Small intestine (tissue), 7 donors: ENCODE measurements around the gene SNAP47. TPM values are rescaled to one million over a fixed set of nuclear protein-coding genes. Genes with fewer than 3 reads are reported as not detected.

Source experiments
- DNase-seq, 2 donors: peaks; one replicate each; pipeline versions ENCODE4 v3.0.0 to v3.0.0-alpha.2; 2013
- FAIRE-seq: peaks from 2 replicates; lab custom pipeline; 2012; peaks lifted over from hg19 to GRCh38; lab: Jason Lieb, UNC
- H3K27ac ChIP-seq, 3 donors: one replicate each; pipeline ENCODE4 v1.5.1; 2013; ENCODE audit warnings: low read length in 2 of 3, mild to moderate bottlenecking in 2 of 3, control low read depth in 1 of 3, inconsistent platforms in 1 of 3, low read depth in 1 of 3, moderate library complexity in 1 of 3
- H3K27me3 ChIP-seq, 3 donors: one replicate each; pipeline ENCODE4 v1.6.1; 2013; ENCODE audit warnings: low read length in 3 of 3, inconsistent platforms in 1 of 3; ENCODE audit not compliant: control insufficient read depth in 3 of 3, insufficient read depth in 3 of 3
- H3K36me3 ChIP-seq, 3 donors: one replicate each; pipeline ENCODE4 v1.6.1; 2013; ENCODE audit warnings: low read length in 3 of 3, inconsistent platforms in 1 of 3, low read depth in 1 of 3, mild to moderate bottlenecking in 1 of 3, moderate library complexity in 1 of 3; ENCODE audit not compliant: control insufficient read depth in 3 of 3, insufficient read depth in 2 of 3
- H3K4me1 ChIP-seq, 3 donors: one replicate each; pipeline ENCODE4 v1.6.1; 2013; ENCODE audit warnings: low read length in 2 of 3, inconsistent platforms in 1 of 3, low read depth in 1 of 3, mild to moderate bottlenecking in 1 of 3, moderate library complexity in 1 of 3; ENCODE audit not compliant: control insufficient read depth in 3 of 3, insufficient read depth in 2 of 3
- H3K4me3 ChIP-seq, 3 donors: one replicate each; pipeline ENCODE4 v1.5.1; 2013; ENCODE audit warnings: low read length in 3 of 3, control low read depth in 1 of 3, inconsistent platforms in 1 of 3, low read depth in 1 of 3, mild to moderate bottlenecking in 1 of 3, moderate library complexity in 1 of 3
- H3K9me3 ChIP-seq, 2 donors: one replicate each; pipeline ENCODE4 v1.6.1; 2013; ENCODE audit warnings: low read depth in 1 of 2, low read length in 1 of 2; ENCODE audit not compliant: control insufficient read depth in 2 of 2, insufficient read depth in 1 of 2
- WGBS, 3 donors: extraction: QIAGEN DNeasy Blood & Tissue Kit; methylation state at CpG; one replicate each; pipeline ENCODE4 v1.1.7; 2013; 5-methylcytosine and 5-hydroxymethylcytosine counted together
- polyA plus RNA-seq, 4 donors: library from polyadenylated mRNA; stranded (reverse) in 3 of 4; unstranded in 1 of 4; fragments of 200-250 nt in 3 of 4; fragments of 120-200 nt in 1 of 4; gene quantifications; one replicate each; pipeline versions ENCODE4 v1.2.1 to v1.2.3, GENCODE V29; 2013
- donor health status: healthy with polysubstance abuse.
- donor health status: control.
- donor health status: control.
- donor health status: Bipolar disorder and iron deficiency.
- donor health status: healthy.

Gene SNAP47
- polyA plus RNA-seq, 4 donors: 9.8 to 22.5 (median 15.5) TPM

- Histone ChIP-seq H3K36me3 (peaks cover 2 to 49% (median 5%) of the 10 kb centered on the region in 3 donors), H3K4me1 (no peaks in the 10 kb centered on the region), H3K4me3 (no peak overlapping the region), H3K9me3 (no peaks in the 10 kb centered on the region), H3K27me3 (no peaks in the 10 kb centered on the region), H3K27ac (peak overlapping the region in 2 of 3 donors; percentile 28 to 67)
- 64 to 78% (median 71%) methylated on average over 7 of the region's 7 CpGs for WGBS, 3 donors
- DNase-seq (no peak), FAIRE-seq (no peak)
Observed at GRCh38 chr1:227748496-227749182, 13.4 kb downstream of the SNAP47 start.

GRCh38 chr1:227749225-227749624, 14.0 kb downstream of the SNAP47 start:
- H3K36me3 ChIP-seq: peaks cover 2 to 51% (median 5%) of the 10 kb centered on the region in 3 donors
- DNase-seq (no peak), FAIRE-seq (no peak)
- H3K9me3 ChIP-seq: no peaks in the 10 kb centered on the region
- H3K27ac ChIP-seq: peak overlapping the region in 2 of 3 donors; percentile 28 to 34
- H3K4me3 ChIP-seq: no peak overlapping the region
- 90 to 97% (median 91%) methylated on average over 7 of the region's 7 CpGs for WGBS, 3 donors
- H3K27me3 ChIP-seq: no peaks in the 10 kb centered on the region
- H3K4me1 ChIP-seq: no peaks in the 10 kb centered on the region

- no peak overlapping the region for H3K27ac ChIP-seq
- H3K27me3 ChIP-seq: no peaks in the 10 kb centered on the region
- WGBS, 3 donors: 89 to 90% (median 90%) methylated on average over 19 of the region's 19 CpGs
Observed at GRCh38 chr1:227749916-227750710, 14.9 kb downstream of the SNAP47 start.

GRCh38 chr1:227753999-227754711, 18.9 kb downstream of the SNAP47 start:
- no peak for FAIRE-seq
- no peak for DNase-seq
- Histone ChIP-seq H3K9me3 (no peaks in the 10 kb centered on the region), H3K27me3 (no peaks in the 10 kb centered on the region), H3K36me3 (peaks cover 2 to 55% (median 6%) of the 10 kb centered on the region in 3 donors), H3K27ac (no peak overlapping the region), H3K4me3 (no peak overlapping the region), H3K4me1 (no peaks in the 10 kb centered on the region)
- WGBS, 3 donors: 63 to 69% (median 63%) methylated on average over 7 of the region's 7 CpGs

More at GRCh38 chr1:227749916-227750710, 14.9 kb downstream of the SNAP47 start:
- H3K9me3 ChIP-seq: no peaks in the 10 kb centered on the region
- H3K4me3 ChIP-seq: no peak overlapping the region
- FAIRE-seq: no peak
- no peaks in the 10 kb centered on the region for H3K4me1 ChIP-seq
- no peak for DNase-seq
- H3K36me3 ChIP-seq: peaks cover 2 to 50% (median 5%) of the 10 kb centered on the region in 3 donors

- 84 to 88% (median 87%) methylated on average over 4 of the region's 4 CpGs for WGBS, 3 donors
- Histone ChIP-seq H3K4me3 (no peak overlapping the region), H3K9me3 (no peaks in the 10 kb centered on the region), H3K36me3 (peaks cover 2 to 58% (median 12%) of the 10 kb centered on the region in 3 donors), H3K27me3 (no peaks in the 10 kb centered on the region), H3K4me1 (no peaks in the 10 kb centered on the region), H3K27ac (no peak overlapping the region)
- no peak for DNase-seq
- FAIRE-seq: no peak
Observed at GRCh38 chr1:227754958-227755357, 19.7 kb downstream of the SNAP47 start.

- 79 to 91% (median 87%) methylated on average over 13 of the region's 13 CpGs for WGBS, 3 donors
- FAIRE-seq (no peak), DNase-seq (no peak)
- no peaks in the 10 kb centered on the region for H3K9me3 ChIP-seq
- H3K36me3 ChIP-seq: peaks cover 0 to 51% (median 8%) of the 10 kb centered on the region in 3 donors
- H3K27me3 ChIP-seq: no peaks in the 10 kb centered on the region
- peak overlapping the region in 1 of 3 donors; percentile 32 for H3K27ac ChIP-seq
- H3K4me1 ChIP-seq: no peaks in the 10 kb centered on the region
- no peak overlapping the region for H3K4me3 ChIP-seq
Observed at GRCh38 chr1:227756172-227756959, 21.1 kb downstream of the SNAP47 start.

GRCh38 chr1:227757781-227758180, 22.5 kb downstream of the SNAP47 start:
- no peak for FAIRE-seq
- 83 to 90% (median 83%) methylated on average over 2 of the region's 2 CpGs for WGBS, 3 donors
- peaks cover 0 to 3% (median 0%) of the 10 kb centered on the region in 3 donors for H3K4me1 ChIP-seq
- no peak for DNase-seq
- H3K4me3 ChIP-seq: no peak overlapping the region
- H3K36me3 ChIP-seq: peaks cover 0 to 61% (median 7%) of the 10 kb centered on the region in 3 donors
- no peaks in the 10 kb centered on the region for H3K9me3 ChIP-seq
- no peaks in the 10 kb centered on the region for H3K27me3 ChIP-seq
- H3K27ac ChIP-seq: no peak overlapping the region
